Nephron progenitor cell (in vitro differentiated cells): ENCODE results near the gene MICALL1.
"Not testable (repeated sequence)": the region's sequence is repeated elsewhere in the genome, so short reads cannot be mapped to it uniquely, and the experiment has no call there.

Source experiments
- DNase-seq: peaks from one replicate; pipeline ENCODE4 v3.0.0; 2021
- H3K27ac Mint-ChIP-seq: 2 replicates; pipeline ENCODE4 v1.8.0; 2021; ENCODE audit warnings: mild to moderate bottlenecking, moderate library complexity, mixed read lengths
- H3K27me3 Mint-ChIP-seq: 2 replicates; pipeline ENCODE4 v1.8.0; 2021; ENCODE audit warnings: mild to moderate bottlenecking, low read depth, mixed read lengths; ENCODE audit not compliant: poor library complexity
- H3K36me3 Mint-ChIP-seq: 2 replicates; pipeline ENCODE4 v1.8.0; 2021; ENCODE audit warnings: low read depth, mixed read lengths
- H3K4me1 Mint-ChIP-seq: 2 replicates; pipeline ENCODE4 v1.8.0; 2021; ENCODE audit warnings: mixed read lengths
- H3K4me3 Mint-ChIP-seq: 2 replicates; pipeline ENCODE4 v1.8.0; 2021; ENCODE audit warnings: mild to moderate bottlenecking, moderate library complexity, mixed read lengths
- H3K9me3 Mint-ChIP-seq: 2 replicates; pipeline ENCODE4 v1.8.0; 2021; ENCODE audit warnings: mild to moderate bottlenecking, moderate library complexity, mixed read lengths
- TF ChIP-seq, protein P1 (sequence below): fragments of 200-600 bp; sonication (generic); IDR thresholded peaks from 2 replicates; pipeline ENCODE4 v1.5.0; 2021; ENCODE audit warnings: antibody characterized with exemption

The MICALL1 gene

DNA sequence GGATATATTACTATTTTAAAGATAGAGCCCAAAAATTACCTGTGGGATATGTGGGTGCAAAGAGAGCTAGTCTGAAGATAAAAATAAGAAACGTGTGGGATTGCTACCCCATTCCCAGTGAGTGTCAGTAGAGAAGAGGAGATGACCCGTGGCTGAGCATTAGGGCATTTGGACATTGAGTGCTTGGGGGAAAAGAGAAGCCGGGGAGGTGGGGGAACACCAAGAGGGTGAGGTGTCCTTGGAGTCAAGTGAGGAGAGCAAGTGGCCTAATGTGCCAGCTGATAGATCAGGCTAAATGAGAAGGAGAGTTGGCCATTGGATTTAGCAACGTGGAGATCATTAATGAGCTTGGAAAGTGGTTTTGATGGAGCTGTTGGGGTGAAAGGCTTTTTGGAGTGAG is 48.6 kb downstream of the MICALL1 start:
- Mint-ChIP-seq H3K27me3 (peaks cover 17% of the 10 kb centered on the region), H3K4me1 (peaks cover 40% of the 10 kb centered on the region), H3K4me3 (peak overlapping the region; percentile 98), H3K9me3 (no peaks in the 10 kb centered on the region), H3K27ac (no peak overlapping the region), H3K36me3 (peaks cover 41% of the 10 kb centered on the region)
- TF ChIP-seq, protein P1, sequence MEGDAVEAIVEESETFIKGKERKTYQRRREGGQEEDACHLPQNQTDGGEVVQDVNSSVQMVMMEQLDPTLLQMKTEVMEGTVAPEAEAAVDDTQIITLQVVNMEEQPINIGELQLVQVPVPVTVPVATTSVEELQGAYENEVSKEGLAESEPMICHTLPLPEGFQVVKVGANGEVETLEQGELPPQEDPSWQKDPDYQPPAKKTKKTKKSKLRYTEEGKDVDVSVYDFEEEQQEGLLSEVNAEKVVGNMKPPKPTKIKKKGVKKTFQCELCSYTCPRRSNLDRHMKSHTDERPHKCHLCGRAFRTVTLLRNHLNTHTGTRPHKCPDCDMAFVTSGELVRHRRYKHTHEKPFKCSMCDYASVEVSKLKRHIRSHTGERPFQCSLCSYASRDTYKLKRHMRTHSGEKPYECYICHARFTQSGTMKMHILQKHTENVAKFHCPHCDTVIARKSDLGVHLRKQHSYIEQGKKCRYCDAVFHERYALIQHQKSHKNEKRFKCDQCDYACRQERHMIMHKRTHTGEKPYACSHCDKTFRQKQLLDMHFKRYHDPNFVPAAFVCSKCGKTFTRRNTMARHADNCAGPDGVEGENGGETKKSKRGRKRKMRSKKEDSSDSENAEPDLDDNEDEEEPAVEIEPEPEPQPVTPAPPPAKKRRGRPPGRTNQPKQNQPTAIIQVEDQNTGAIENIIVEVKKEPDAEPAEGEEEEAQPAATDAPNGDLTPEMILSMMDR: no peak
- DNase-seq: no peak

DNA sequence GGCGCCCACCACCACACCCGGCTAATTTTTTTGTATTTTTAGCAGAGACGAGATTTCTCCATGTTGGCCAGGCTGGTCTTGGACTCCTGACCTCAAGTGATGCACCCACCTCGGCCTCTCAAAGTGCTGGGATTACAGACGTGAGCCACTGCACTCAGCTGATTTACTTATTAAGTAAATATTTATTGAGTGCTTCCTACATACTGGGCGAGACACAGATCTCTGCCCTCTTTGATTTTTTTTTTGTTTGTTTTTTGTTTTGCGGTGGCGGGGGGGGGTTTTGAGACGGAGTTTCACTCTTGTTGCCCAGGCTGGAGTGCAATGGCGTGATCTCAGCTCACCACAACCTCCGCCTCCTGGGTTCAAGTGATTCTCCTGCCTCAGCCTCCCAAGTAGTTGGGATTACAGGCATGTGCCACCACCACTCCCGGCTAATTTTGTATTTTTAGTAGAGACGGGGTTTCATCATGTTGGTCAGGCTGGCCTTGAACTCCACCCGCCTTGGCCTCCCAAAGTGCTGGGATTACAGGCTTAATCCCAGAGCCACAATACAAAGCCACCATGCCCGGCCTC is 49.8 kb downstream of the MICALL1 start:
- Mint-ChIP-seq H3K4me1 (peaks cover 40% of the 10 kb centered on the region), H3K36me3 (peaks cover 48% of the 10 kb centered on the region), H3K27me3 (peaks cover 17% of the 10 kb centered on the region)
- DNase-seq, H3K4me3 Mint-ChIP-seq, H3K9me3 Mint-ChIP-seq, H3K27ac Mint-ChIP-seq: not testable (repeated sequence)

DNA sequence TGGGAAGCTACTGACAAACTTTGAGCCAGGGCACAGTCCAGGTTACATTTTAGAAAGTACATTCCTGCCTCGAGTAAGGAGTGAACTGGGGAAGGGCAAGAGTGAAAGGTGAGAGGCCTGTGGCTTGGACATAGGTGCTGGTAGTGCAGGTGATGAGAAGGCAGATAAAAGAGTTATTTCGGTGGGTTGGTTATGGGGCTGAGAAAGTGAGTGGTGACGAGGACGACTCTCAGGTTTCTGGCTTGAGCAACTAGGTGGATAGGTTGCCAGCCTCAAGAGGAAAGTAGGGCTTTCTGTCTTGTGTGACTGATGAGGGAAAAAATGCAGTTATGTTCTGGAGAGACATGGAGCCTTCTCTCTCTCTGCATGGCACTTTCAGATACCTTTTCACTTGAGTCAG is 51.1 kb downstream of the MICALL1 start:
- Mint-ChIP-seq H3K27ac (no peak overlapping the region), H3K36me3 (peaks cover 61% of the 10 kb centered on the region), H3K4me3 (no peak overlapping the region), H3K9me3 (no peaks in the 10 kb centered on the region), H3K27me3 (peaks cover 12% of the 10 kb centered on the region), H3K4me1 (peaks cover 30% of the 10 kb centered on the region)
- no peak for DNase-seq
- TF ChIP-seq, protein P1: no peak

DNA sequence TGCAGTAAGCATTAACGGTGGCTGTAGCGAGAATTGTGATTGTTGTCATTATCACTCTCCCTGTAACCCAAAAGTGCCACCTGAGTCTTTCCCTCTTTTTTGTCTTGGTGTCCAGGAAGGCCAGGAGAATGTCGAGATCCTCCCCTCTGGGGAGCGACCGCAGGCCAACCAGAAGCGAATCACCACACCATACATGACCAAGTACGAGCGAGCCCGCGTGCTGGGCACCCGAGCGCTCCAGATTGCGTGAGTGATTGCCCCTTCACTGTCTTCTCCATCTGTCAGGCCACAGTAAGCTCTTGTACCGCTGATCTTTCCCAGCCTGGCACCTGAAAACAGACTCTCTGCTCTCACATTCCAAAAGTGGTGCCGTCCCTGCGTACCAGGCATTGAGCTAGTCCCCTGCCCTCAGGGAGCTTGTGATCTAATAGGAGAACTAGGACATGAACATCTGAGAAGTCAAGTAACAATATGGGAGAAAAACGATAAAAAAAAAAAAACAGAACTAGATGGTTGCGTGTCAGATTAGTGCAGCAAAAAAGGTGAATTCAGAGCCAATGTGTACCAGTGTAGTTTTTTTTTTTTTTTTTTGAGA is 53.2 kb downstream of the MICALL1 start:
- H3K27me3 Mint-ChIP-seq: no peaks in the 10 kb centered on the region
- DNase-seq: no peak
- H3K27ac Mint-ChIP-seq: no peak overlapping the region
- peaks cover 63% of the 10 kb centered on the region for H3K36me3 Mint-ChIP-seq
- peaks cover 9% of the 10 kb centered on the region for H3K4me1 Mint-ChIP-seq
- H3K9me3 Mint-ChIP-seq: no peaks in the 10 kb centered on the region
- TF ChIP-seq, protein P1: no peak
- no peak overlapping the region for H3K4me3 Mint-ChIP-seq

DNA sequence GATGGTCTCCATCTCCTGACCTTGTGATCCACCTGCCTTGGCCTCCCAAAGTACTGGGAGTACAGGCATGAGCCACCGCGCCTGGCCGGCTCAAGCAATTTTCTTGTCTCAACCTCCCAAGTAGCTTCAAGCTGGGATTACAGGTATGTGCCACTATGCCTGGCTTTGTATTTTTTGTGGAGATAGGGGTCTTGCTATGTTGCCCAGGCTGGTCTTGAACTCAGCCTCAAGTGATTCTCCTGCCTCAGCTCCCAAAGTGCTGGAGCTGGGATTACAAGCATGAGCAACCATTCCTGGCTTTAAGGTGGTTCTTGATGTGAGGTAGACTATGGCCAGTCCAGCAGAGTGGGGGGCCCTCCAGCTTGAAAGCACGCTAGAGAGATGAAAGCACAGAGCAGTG is 55.0 kb downstream of the MICALL1 start:
- H3K27me3 Mint-ChIP-seq: no peaks in the 10 kb centered on the region
- TF ChIP-seq, protein P1: no peak
- H3K4me1 Mint-ChIP-seq: no peaks in the 10 kb centered on the region
- H3K36me3 Mint-ChIP-seq: peaks cover 53% of the 10 kb centered on the region
- no peaks in the 10 kb centered on the region for H3K9me3 Mint-ChIP-seq
- DNase-seq: no peak
- no peak overlapping the region for H3K27ac Mint-ChIP-seq
- no peak overlapping the region for H3K4me3 Mint-ChIP-seq

DNA sequence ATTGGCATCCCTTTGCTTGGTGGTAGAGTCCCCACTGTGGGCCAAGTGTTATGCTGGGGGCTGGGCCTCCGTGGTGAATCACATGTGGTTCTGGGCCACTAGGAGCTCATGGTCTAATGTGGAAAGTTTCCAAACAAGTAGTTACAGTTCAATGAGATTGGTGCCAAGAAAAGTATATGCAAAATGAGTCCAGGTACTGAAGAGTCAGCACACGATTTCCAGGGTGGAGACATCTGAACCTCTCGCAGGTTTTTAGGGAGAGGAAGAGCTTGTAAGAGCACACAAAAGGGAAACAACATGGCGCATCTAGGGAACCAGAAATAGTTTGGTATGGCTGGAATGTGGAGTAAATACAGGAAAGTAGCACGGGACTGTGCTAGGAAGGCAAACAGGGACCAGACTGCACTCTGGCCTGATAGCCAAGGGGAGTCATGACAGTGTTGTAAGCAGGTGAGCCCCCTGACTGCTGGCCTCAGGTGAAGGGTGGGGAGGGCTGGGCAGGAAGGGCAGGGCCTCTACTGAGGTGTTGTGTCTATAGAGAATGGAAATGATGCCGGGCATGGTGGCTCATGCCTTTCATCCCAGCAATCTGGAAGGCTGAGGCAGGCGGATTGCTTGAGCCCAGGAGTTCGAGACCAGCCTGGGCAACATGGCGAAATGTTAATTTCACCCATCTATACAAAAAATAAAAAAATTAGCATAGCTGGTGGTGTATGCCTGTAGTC is 60.0 kb downstream of the MICALL1 start:
- Mint-ChIP-seq H3K27ac (no peak overlapping the region), H3K9me3 (no peaks in the 10 kb centered on the region), H3K4me3 (no peak overlapping the region), H3K36me3 (peaks cover 41% of the 10 kb centered on the region), H3K4me1 (peaks cover 4% of the 10 kb centered on the region), H3K27me3 (no peaks in the 10 kb centered on the region)
- no peak for DNase-seq
- TF ChIP-seq, protein P1: no peak
